ENCODE measurements around the gene ISCU. TPM values are rescaled to one million over a fixed set of nuclear protein-coding genes. Genes with fewer than 3 reads are reported as not detected.
"Not testable (repeated sequence)": the region's sequence is repeated elsewhere in the genome, so short reads cannot be mapped to it uniquely, and the experiment has no call there.

ISCU gene
- total and polyA plus RNA-seq, 4 experiments from 2014 or later: 182 to 316 (median 231) TPM

DNA sequence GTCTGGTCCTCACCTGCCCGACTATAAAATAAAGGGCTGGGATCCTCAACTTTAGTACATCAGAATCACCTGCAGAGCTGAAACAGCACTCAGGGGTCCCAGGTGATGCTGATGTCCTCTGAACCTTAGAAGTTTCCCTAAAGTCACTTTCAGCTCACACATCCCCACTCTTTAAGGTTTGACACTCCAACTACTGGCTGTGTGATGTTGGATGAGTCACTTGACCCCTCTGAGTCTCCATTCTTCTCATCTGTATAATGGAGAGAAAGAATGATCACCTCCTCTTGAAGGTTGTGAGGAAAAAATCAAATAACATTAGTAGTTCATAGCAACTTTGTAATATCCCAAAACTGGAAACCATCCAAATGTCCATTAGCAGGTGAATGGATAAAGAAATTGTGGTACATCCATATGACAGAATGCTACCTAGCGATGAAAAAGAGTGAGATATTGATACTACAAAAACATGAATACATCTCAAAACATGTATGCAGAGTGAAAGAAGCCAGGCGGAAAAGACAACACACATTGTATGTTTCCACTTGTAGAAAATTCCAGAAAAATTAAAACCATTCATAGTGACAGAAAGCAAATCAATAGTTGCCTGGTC is 22.2 kb downstream of the ISCU start:
- intact Hi-C loops (cut with micrococcal nuclease): no loop called here
- Mint-ChIP-seq H3K36me3 (no peaks in the 10 kb centered on the region), H3K4me3 (no peak overlapping the region), H3K27ac (no peak overlapping the region), H3K4me1 (no peaks in the 10 kb centered on the region), H3K27me3 (peaks cover 0 to 1% of the 10 kb centered on the region in 2 donors), H3K9me3 (no peaks in the 10 kb centered on the region)
- POLR2A ChIA-PET (ENCODE audit: partially characterized antibody): no interaction called here
- Histone ChIP-seq H3K4me3 (ENCODE audit: low read length in 2 of 2) (no peak overlapping the region), H3K4me1 (ENCODE audit: insufficient read depth, low read length) (no peaks in the 10 kb centered on the region), H3K36me3 (ENCODE audit: insufficient read depth, low read length) (no peaks in the 10 kb centered on the region), H3K27me3 (ENCODE audit: insufficient read depth, low read length) (no peaks in the 10 kb centered on the region), H3K9me3 (ENCODE audit: control insufficient read depth in 1 of 2, low read length in 2 of 2) (no peaks in the 10 kb centered on the region), H3K27ac (ENCODE audit: low read depth, low read length) (no peak overlapping the region)
- CTCF ChIA-PET (ENCODE audit: partially characterized antibody): no interaction called here
- no peak for DNase-seq

DNA sequence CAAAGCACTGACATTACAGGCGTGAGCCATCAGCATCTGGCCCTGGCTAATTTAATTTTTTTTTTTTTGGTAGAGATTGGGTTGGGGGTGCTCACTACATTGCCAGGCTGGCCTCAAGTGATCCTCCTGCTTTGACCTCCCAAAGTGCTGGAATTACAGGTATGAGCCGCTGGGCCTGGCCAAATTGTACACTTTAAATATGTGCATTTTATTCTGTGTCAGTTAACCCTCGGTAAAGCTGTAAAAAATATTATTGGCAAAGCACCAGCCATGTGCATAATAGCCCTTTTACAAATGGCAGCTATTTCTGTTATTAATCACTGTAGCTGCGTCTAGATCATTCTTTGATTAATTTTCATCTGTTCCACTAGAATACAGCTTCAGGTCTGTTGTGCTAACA is 23.5 kb downstream of the ISCU start:
- H3K27ac Mint-ChIP-seq: no peak overlapping the region
- H3K4me1 Mint-ChIP-seq: no peaks in the 10 kb centered on the region
- Histone ChIP-seq H3K36me3 (ENCODE audit: insufficient read depth, low read length) (no peaks in the 10 kb centered on the region), H3K27ac (ENCODE audit: low read depth, low read length) (no peak overlapping the region), H3K4me3 (ENCODE audit: low read length in 2 of 2) (no peak overlapping the region), H3K4me1 (ENCODE audit: insufficient read depth, low read length) (no peaks in the 10 kb centered on the region), H3K9me3 (ENCODE audit: control insufficient read depth in 1 of 2, low read length in 2 of 2) (no peaks in the 10 kb centered on the region), H3K27me3 (ENCODE audit: insufficient read depth, low read length) (no peaks in the 10 kb centered on the region)
- no peaks in the 10 kb centered on the region for H3K36me3 Mint-ChIP-seq
- CTCF ChIA-PET (ENCODE audit: partially characterized antibody): interaction anchor here (1.3 to 1.4 kb wide), 2 partner anchors 17 to 32 kb away, joined by 4 to 5 read pairs; no protein-coding TSS in a partner anchor
- no peak for DNase-seq
- H3K4me3 Mint-ChIP-seq: no peak overlapping the region
- POLR2A ChIA-PET (ENCODE audit: partially characterized antibody): no interaction called here
- intact Hi-C loops (cut with micrococcal nuclease): no loop called here
- peaks cover 0 to 1% of the 10 kb centered on the region in 2 donors for H3K27me3 Mint-ChIP-seq
- no peaks in the 10 kb centered on the region for H3K9me3 Mint-ChIP-seq

- Mint-ChIP-seq H3K9me3 (no peaks in the 10 kb centered on the region), H3K36me3 (no peaks in the 10 kb centered on the region), H3K4me1 (no peaks in the 10 kb centered on the region), H3K4me3 (no peak overlapping the region), H3K27me3 (peaks cover 0 to 1% of the 10 kb centered on the region in 2 donors), H3K27ac (no peak overlapping the region)
- intact Hi-C loops (cut with micrococcal nuclease): no loop called here
- POLR2A ChIA-PET (ENCODE audit: partially characterized antibody): no interaction called here
- CTCF ChIA-PET (ENCODE audit: partially characterized antibody): interaction anchor here (1.3 to 1.4 kb wide), 2 partner anchors 17 to 32 kb away, joined by 4 to 5 read pairs; no protein-coding TSS in a partner anchor
- Histone ChIP-seq H3K36me3 (ENCODE audit: insufficient read depth, low read length) (no peaks in the 10 kb centered on the region), H3K4me1 (ENCODE audit: insufficient read depth, low read length) (no peaks in the 10 kb centered on the region), H3K4me3 (ENCODE audit: low read length in 2 of 2) (no peak overlapping the region), H3K27me3 (ENCODE audit: insufficient read depth, low read length) (no peaks in the 10 kb centered on the region), H3K27ac (ENCODE audit: low read depth, low read length) (no peak overlapping the region), H3K9me3 (ENCODE audit: control insufficient read depth in 1 of 2, low read length in 2 of 2) (no peaks in the 10 kb centered on the region)
- no peak for DNase-seq
Observed at GRCh38 chr12:108586306-108586705, 23.9 kb downstream of the ISCU start.

DNA sequence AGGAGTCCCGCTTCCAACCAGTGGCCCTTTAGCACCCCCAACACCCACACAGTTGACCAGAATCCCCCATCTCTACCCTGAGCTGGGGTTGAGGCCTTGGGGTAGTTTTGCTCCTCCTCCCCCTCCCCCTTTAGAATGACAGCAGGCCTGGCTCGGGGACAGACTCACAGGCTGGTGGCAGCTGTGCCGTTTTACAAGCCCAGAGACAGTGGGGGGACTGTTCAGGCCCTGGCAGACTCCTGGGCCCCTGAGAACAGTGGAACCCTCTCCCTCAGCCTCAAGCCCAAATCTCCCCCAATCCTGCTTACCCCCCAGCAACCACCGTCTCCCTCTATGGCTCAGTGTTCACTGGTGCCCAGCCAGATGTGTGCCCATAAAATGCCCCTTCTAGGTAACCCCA is 25.4 kb downstream of the ISCU start:
- POLR2A ChIA-PET (ENCODE audit: partially characterized antibody): no interaction called here
- Histone ChIP-seq H3K36me3 (ENCODE audit: insufficient read depth, low read length) (no peaks in the 10 kb centered on the region), H3K4me3 (ENCODE audit: low read length in 2 of 2) (no peak overlapping the region), H3K4me1 (ENCODE audit: insufficient read depth, low read length) (no peaks in the 10 kb centered on the region), H3K9me3 (ENCODE audit: control insufficient read depth in 1 of 2, low read length in 2 of 2) (no peaks in the 10 kb centered on the region), H3K27me3 (ENCODE audit: insufficient read depth, low read length) (no peaks in the 10 kb centered on the region), H3K27ac (ENCODE audit: low read depth, low read length) (no peak overlapping the region)
- no peaks in the 10 kb centered on the region for H3K36me3 Mint-ChIP-seq
- CTCF ChIA-PET (ENCODE audit: partially characterized antibody): interaction anchor here (1.4 kb wide), 1 partner anchor 30 kb away, joined by 8 read pairs; no protein-coding TSS in a partner anchor
- no peaks in the 10 kb centered on the region for H3K4me1 Mint-ChIP-seq
- H3K4me3 Mint-ChIP-seq: no peak overlapping the region
- no peak for DNase-seq
- H3K27me3 Mint-ChIP-seq: peaks cover 0 to 1% of the 10 kb centered on the region in 2 donors
- H3K27ac Mint-ChIP-seq: no peak overlapping the region
- H3K9me3 Mint-ChIP-seq: no peaks in the 10 kb centered on the region
- intact Hi-C loops (cut with micrococcal nuclease): no loop called here

DNA sequence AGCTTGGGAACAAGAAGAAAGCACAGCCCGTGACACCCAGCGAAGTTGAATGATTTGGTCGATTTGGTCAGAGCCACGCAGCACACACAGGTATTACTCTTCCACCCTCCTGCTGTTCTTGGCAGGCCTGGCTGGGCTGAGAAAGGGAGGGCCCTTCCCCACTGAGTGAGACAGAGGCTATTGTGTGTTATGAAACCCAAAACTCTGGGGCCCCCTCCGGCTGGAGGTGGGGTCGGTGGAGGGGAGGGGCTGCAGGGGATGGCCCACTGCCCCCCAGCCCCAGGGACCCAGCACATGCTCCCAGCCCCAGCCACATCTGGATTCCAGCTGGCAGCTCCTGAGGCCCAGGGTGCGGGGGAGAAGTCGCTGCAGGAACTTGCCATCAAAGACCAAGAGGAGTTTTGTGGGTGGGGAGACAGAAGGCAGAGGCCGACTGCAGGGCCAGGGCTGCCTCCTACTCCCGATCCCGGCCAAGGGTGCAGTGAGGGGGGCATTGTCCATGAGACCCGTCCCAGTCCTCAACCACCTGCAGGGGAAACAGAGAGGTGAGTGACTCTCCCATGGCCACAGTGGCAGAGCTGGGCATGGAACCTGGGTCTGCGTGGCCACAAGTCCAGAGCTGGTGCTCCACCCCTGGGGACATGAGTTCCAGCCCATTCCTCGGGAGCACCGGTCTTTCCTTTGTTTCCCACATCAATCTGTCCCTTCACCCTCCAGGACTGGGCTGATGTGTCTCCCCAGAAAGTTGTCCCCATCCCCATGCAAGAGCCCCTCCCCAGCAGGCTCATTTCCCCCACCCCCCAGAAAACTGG is 26.8 kb downstream of the ISCU start:
- peak overlapping the region in 1 of 7 donors; percentile 30 for H3K27ac Mint-ChIP-seq
- no peaks in the 10 kb centered on the region for H3K9me3 ChIP-seq (ENCODE audit: control insufficient read depth in 1 of 2, low read length in 2 of 2)
- ChIA-PET POLR2A (ENCODE audit: partially characterized antibody) (no interaction called here), CTCF (ENCODE audit: partially characterized antibody) (interaction anchor here (1.4 kb wide), 1 partner anchor 29 kb away, joined by 8 read pairs; no protein-coding TSS in a partner anchor)
- no peaks in the 10 kb centered on the region for H3K36me3 ChIP-seq (ENCODE audit: insufficient read depth, low read length)
- no peaks in the 10 kb centered on the region for H3K27me3 ChIP-seq (ENCODE audit: insufficient read depth, low read length)
- no peak overlapping the region for H3K4me3 Mint-ChIP-seq
- no peaks in the 10 kb centered on the region for H3K9me3 Mint-ChIP-seq
- H3K27me3 Mint-ChIP-seq: no peaks in the 10 kb centered on the region
- intact Hi-C loops (cut with micrococcal nuclease): no loop called here
- H3K36me3 Mint-ChIP-seq: no peaks in the 10 kb centered on the region
- H3K4me1 ChIP-seq (ENCODE audit: insufficient read depth, low read length): no peaks in the 10 kb centered on the region
- H3K27ac ChIP-seq (ENCODE audit: low read depth, low read length): no peak overlapping the region
- H3K4me3 ChIP-seq (ENCODE audit: low read length in 2 of 2): no peak overlapping the region
- H3K4me1 Mint-ChIP-seq: no peaks in the 10 kb centered on the region
- no peak for DNase-seq

DNA sequence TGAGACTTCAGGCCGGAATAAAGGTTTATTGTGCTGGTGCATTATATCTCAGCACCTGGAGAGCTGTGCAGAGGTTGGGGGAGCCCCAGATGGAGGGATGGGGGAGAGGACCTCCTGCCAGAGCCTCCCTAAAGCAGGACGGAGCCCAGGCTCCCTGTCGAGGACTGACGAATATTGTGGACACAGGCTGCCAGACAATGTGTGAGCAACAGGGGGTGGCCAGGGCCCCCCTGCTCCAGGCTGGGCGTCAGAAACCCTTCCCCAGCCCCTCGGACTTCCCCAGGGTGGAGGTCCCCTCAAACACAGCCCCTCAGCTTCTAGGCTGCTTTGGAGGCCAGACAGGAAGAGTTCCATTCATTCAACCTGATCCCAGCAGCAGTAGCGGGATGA is 27.4 kb downstream of the ISCU start:
- CTCF ChIA-PET (ENCODE audit: partially characterized antibody): no interaction called here

DNA sequence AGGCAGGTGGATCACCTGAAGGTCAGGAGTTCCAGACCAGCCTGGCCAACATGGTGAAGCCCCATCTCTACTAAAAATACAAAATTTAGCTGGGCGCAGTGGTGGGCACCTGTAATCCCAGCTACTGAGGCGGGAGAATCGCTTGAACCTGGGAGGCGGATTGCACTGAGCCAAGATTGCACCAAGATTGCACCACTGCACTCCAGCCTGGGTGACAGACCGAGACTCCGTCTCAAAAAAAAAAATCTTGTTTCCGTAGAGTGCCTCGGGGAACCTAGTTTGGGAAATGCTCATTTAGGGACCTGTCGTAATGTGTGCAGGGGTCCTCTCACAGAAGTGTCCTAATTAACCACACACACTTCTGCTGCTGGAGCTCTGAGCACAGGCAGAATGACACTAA is 28.1 kb downstream of the ISCU start:
- H3K4me3 Mint-ChIP-seq; H3K4me3 ChIP-seq (ENCODE audit: low read length in 2 of 2); H3K36me3 ChIP-seq (ENCODE audit: insufficient read depth, low read length); H3K36me3 Mint-ChIP-seq; H3K4me1 Mint-ChIP-seq; DNase-seq; H3K27me3 ChIP-seq (ENCODE audit: insufficient read depth, low read length); H3K4me1 ChIP-seq (ENCODE audit: insufficient read depth, low read length); H3K27ac Mint-ChIP-seq; CTCF ChIA-PET (ENCODE audit: partially characterized antibody); intact Hi-C loops (cut with micrococcal nuclease); H3K9me3 Mint-ChIP-seq; H3K9me3 ChIP-seq (ENCODE audit: control insufficient read depth in 1 of 2, low read length in 2 of 2); H3K27ac ChIP-seq (ENCODE audit: low read depth, low read length); POLR2A ChIA-PET (ENCODE audit: partially characterized antibody); H3K27me3 Mint-ChIP-seq: not testable (repeated sequence)

More for the DNA sequence above, 27.4 kb downstream of the ISCU start:
- intact Hi-C loops (cut with micrococcal nuclease): no loop called here
- Mint-ChIP-seq H3K36me3 (no peaks in the 10 kb centered on the region), H3K9me3 (no peaks in the 10 kb centered on the region), H3K27me3 (no peaks in the 10 kb centered on the region), H3K4me3 (no peak overlapping the region), H3K27ac (peak overlapping the region in 1 of 7 donors; percentile 69), H3K4me1 (no peaks in the 10 kb centered on the region)
- Histone ChIP-seq H3K9me3 (ENCODE audit: control insufficient read depth in 1 of 2, low read length in 2 of 2) (no peaks in the 10 kb centered on the region), H3K27ac (ENCODE audit: low read depth, low read length) (no peak overlapping the region), H3K4me1 (ENCODE audit: insufficient read depth, low read length) (no peaks in the 10 kb centered on the region), H3K36me3 (ENCODE audit: insufficient read depth, low read length) (no peaks in the 10 kb centered on the region), H3K4me3 (ENCODE audit: low read length in 2 of 2) (no peak overlapping the region), H3K27me3 (ENCODE audit: insufficient read depth, low read length) (no peaks in the 10 kb centered on the region)
- POLR2A ChIA-PET (ENCODE audit: partially characterized antibody): no interaction called here
- no peak for DNase-seq
